Activated CD8-positive, alpha-beta T cell treated with anti-CD3 and anti-CD28 coated beads for 36 hours (primary cell): ENCODE results near the gene MCRIP2. TPM values are rescaled to one million over a fixed set of nuclear protein-coding genes. Genes with fewer than 3 reads are reported as not detected.

Experiments used
- ATAC-seq: fragments of 200-7000 bp; cut with Tn5 transposase; one replicate; pipeline ENCODE4 v1.10.0; 2021; ENCODE audit warnings: mild to moderate bottlenecking, moderate library complexity
- CTCF ChIA-PET: fragments of 350-600 bp; sonication (Branson Sonifier 250); formaldehyde crosslinking; loops from one replicate; lab custom pipeline; 2021; ENCODE audit warnings: antibody characterized with exemption; lab: Charles Lee
- POLR2A ChIA-PET: fragments of 350-600 bp; sonication (Branson Sonifier 250); formaldehyde crosslinking; loops from one replicate; lab custom pipeline; 2021; ENCODE audit warnings: antibody characterized with exemption; lab: Charles Lee
- DNase-seq: peaks from one replicate; pipeline ENCODE4 v3.0.0-alpha.2; 2020
- H3K27ac Mint-ChIP-seq: one replicate; pipeline ENCODE4 v1.8.0; 2021; ENCODE audit warnings: mild to moderate bottlenecking, mixed read lengths
- H3K27me3 Mint-ChIP-seq: one replicate; pipeline ENCODE4 v1.8.0; 2021; ENCODE audit warnings: mixed read lengths
- H3K36me3 Mint-ChIP-seq: one replicate; pipeline ENCODE4 v1.8.0; 2021; ENCODE audit warnings: low read depth, mixed read lengths
- H3K4me1 Mint-ChIP-seq: one replicate; pipeline ENCODE4 v1.8.0; 2021; ENCODE audit warnings: low read depth, mixed read lengths
- H3K4me3 Mint-ChIP-seq: one replicate; pipeline ENCODE4 v1.8.0; 2021; ENCODE audit warnings: mild to moderate bottlenecking, moderate library complexity, mixed read lengths
- H3K9me3 Mint-ChIP-seq: one replicate; pipeline ENCODE4 v1.8.0; 2021; ENCODE audit warnings: mixed read lengths
- CTCF ChIP-seq: fragments of 200-600 bp; IDR thresholded peaks from one replicate; pipeline ENCODE4 v1.8.0; 2022; ENCODE audit warnings: antibody characterized with exemption, mild to moderate bottlenecking
- intact Hi-C: fragments of 100-400 bp; cut with micrococcal nuclease; formaldehyde crosslinking; loops from one replicate; pipeline ENCODE4 v1.10.0; 2022
- total RNA-seq, 2 experiments: library from RNA; stranded (reverse); gene quantifications; one replicate each; pipeline ENCODE4 v1.2.3, GENCODE V29; 2021

MCRIP2 gene
- total RNA-seq, 2 experiments from 2014 or later: 60.7 to 62.7 TPM

GRCh38 chr16:608019-608418, 33.6 kb upstream of the MCRIP2 start:
- peaks cover 3% of the 10 kb centered on the region for H3K36me3 Mint-ChIP-seq
- no peaks in the 10 kb centered on the region for H3K9me3 Mint-ChIP-seq
- no peaks in the 10 kb centered on the region for H3K27me3 Mint-ChIP-seq
- peak overlapping the region; percentile 25 for H3K27ac Mint-ChIP-seq
- peaks cover 16% of the 10 kb centered on the region for H3K4me1 Mint-ChIP-seq
- H3K4me3 Mint-ChIP-seq: no peak overlapping the region
- TF ChIP-seq CTCF: no peak
- ATAC-seq (peak; percentile 90), DNase-seq (peak; percentile 77)
- ChIA-PET POLR2A (interaction anchor here (0.6 kb wide), 1 partner anchor 324 kb away, joined by 4 read pairs; no protein-coding TSS in a partner anchor), CTCF (interaction anchor here (1.3 to 2.6 kb wide), 2 partner anchors 8 to 28 kb away, joined by 3 to 9 read pairs; partner anchors contain the start of gene METTL26)
- intact Hi-C loops: no loop called here

- POLR2A ChIA-PET: interaction anchor here (0.8 kb wide), 1 partner anchor 23 kb away, joined by 3 read pairs; no protein-coding TSS in a partner anchor
These were observed 32.3 kb upstream of the MCRIP2 start for GRCh38 chr16:609316-609715.

GRCh38 chr16:609984-610383, 31.6 kb upstream of the MCRIP2 start:
- intact Hi-C loops: no loop called here
- no peak overlapping the region for H3K27ac Mint-ChIP-seq
- no peak for ATAC-seq
- H3K36me3 Mint-ChIP-seq: peaks cover 3% of the 10 kb centered on the region
- H3K27me3 Mint-ChIP-seq: no peaks in the 10 kb centered on the region
- TF ChIP-seq CTCF: no peak
- DNase-seq: no peak
- H3K4me3 Mint-ChIP-seq: no peak overlapping the region
- ChIA-PET POLR2A (interaction anchor here (0.8 kb wide), 1 partner anchor 24 kb away, joined by 3 read pairs; no protein-coding TSS in a partner anchor), CTCF (interaction anchor here (0.7 to 2.6 kb wide), 5 partner anchors 10 to 43 kb away, joined by 3 to 9 read pairs (median 4); partner anchors contain the start of gene NHLRC4)
- no peaks in the 10 kb centered on the region for H3K9me3 Mint-ChIP-seq
- H3K4me1 Mint-ChIP-seq: peaks cover 12% of the 10 kb centered on the region

More at GRCh38 chr16:609316-609715, 32.3 kb upstream of the MCRIP2 start:
- TF ChIP-seq CTCF: no peak
- Mint-ChIP-seq H3K4me1 (peaks cover 12% of the 10 kb centered on the region), H3K27me3 (no peaks in the 10 kb centered on the region), H3K4me3 (no peak overlapping the region), H3K9me3 (no peaks in the 10 kb centered on the region), H3K27ac (no peak overlapping the region), H3K36me3 (peaks cover 3% of the 10 kb centered on the region)
- ATAC-seq (no peak), DNase-seq (no peak)
- intact Hi-C loops: no loop called here
- CTCF ChIA-PET: interaction anchor here (1.3 to 2.6 kb wide), 5 partner anchors 9 to 30 kb away, joined by 3 to 9 read pairs (median 4); partner anchors contain the start of gene METTL26

GRCh38 chr16:610513-611381, 30.9 kb upstream of the MCRIP2 start:
- Mint-ChIP-seq H3K4me1 (peaks cover 12% of the 10 kb centered on the region), H3K4me3 (no peak overlapping the region), H3K36me3 (no peaks in the 10 kb centered on the region), H3K27ac (no peak overlapping the region), H3K9me3 (no peaks in the 10 kb centered on the region), H3K27me3 (no peaks in the 10 kb centered on the region)
- CTCF ChIA-PET: interaction anchor here (0.7 to 2.6 kb wide), 5 partner anchors 9 to 44 kb away, joined by 3 to 9 read pairs (median 4); partner anchors contain the start of gene NHLRC4
- intact Hi-C loops: no loop called here
- DNase-seq (peak; percentile 73), ATAC-seq (peak; percentile 75)
- TF ChIP-seq CTCF: peak; percentile 83
- POLR2A ChIA-PET: interaction anchor here (0.6 kb wide), 1 partner anchor 29 kb away, joined by 3 read pairs; no protein-coding TSS in a partner anchor
